H1 (cell line): ENCODE results near the gene GTSF1L. TPM values are rescaled to one million over a fixed set of nuclear protein-coding genes. Genes with fewer than 3 reads are reported as not detected.

ENCODE experiments used
- BRCA1 ChIP-seq: IDR thresholded peaks from 2 replicates; pipeline ENCODE4 v1.6.1; 2012; ENCODE audit warnings: low read depth, low read length, improper control_type of control experiment
- CBX8 ChIP-seq: fragments of 300-800, 300-1000 bp; sonication (generic); IDR thresholded peaks from 2 replicates; pipeline ENCODE4 v1.7.1; 2016; ENCODE audit warnings: low read depth, low read length, borderline replicate concordance
- EGR1 ChIP-seq: IDR thresholded peaks from 2 replicates; pipeline ENCODE4 v1.6.1; 2011; ENCODE audit warnings: low read depth, low read length, borderline replicate concordance
- HDAC6 ChIP-seq: IDR thresholded peaks from one replicate; pipeline ENCODE4 v1.7.1; 2012; ENCODE audit warnings: low read depth, mild to moderate bottlenecking, inconsistent platforms, low read length, moderate library complexity
- RXRA ChIP-seq: IDR thresholded peaks from 2 replicates; pipeline ENCODE4 v1.6.1; 2011; ENCODE audit warnings: low read depth, mild to moderate bottlenecking, low read length, moderate library complexity; ENCODE audit not compliant: insufficient read depth
- SIX5 ChIP-seq: IDR thresholded peaks from 2 replicates; pipeline ENCODE4 v1.6.1; 2011; ENCODE audit warnings: mild to moderate bottlenecking, low read depth, low read length
- SP1 ChIP-seq: IDR thresholded peaks from 2 replicates; pipeline ENCODE4 v1.6.1; 2011; ENCODE audit warnings: low read depth, low read length
- polyA plus RNA-seq, 7 experiments: library from polyadenylated mRNA; depleted of rRNA in 3 of 7; stranded (reverse) in 5 of 7; unstranded in 2 of 7; fragments of >200 nt in 5 of 7; fragments of 200-250 nt in 2 of 7; gene quantifications; 1 replicate in 5 of 7; 2 replicates in 1 of 7; 4 replicates in 1 of 7; pipeline versions ENCODE4 v1.2.1 to v1.2.3, GENCODE V29; 2011 to 2013; ENCODE audit warnings: missing spikeins in 2 of 7, mixed read lengths in 2 of 7
- total RNA-seq: library from RNA; stranded (reverse); fragmentation: NEBNext Ultra II Directional; extraction: Animal tissue kit (Norgen Biotek cat#: 25700); gene quantifications from 2 replicates; pipeline ENCODE4 v1.2.1, GENCODE V29; 2021

The GTSF1L gene
- total and polyA plus RNA-seq, 2 of the 8 experiments (the other 6 are each of a cell fraction or from before 2014, with no cell fraction given) = not detected

DNA sequence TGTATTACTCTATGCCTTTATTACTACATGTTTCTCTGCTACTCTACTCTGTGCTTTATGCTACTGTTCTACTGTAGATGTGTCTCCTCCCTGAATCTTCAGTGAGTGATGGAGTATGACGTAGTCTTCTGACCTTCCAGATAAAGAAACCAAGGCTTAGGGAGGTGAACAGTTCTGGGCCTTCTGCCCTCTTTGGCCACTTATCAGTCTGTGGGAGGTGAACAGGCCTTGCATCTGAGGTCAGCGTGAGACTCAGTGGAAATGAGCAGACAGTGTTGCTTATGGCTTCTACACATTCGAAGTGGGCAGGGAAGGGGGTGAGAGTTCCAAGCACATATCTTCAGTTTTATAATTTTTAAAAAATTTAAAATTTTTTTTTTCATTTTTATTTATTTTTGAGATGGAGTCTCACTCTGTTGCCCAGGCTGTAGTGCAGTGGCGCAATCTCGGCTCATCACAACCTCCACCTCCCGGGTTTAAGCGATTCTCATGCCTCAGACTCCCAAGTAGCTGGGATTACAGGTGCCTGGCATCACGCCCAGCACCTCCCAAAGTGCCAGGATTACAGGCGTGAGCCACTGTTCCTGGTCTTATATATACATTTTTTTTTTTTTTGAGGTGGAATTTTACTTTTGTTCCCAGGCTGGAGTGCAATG is 35.7 kb downstream of the GTSF1L start (continued):
- TF ChIP-seq BRCA1 (no peak), SIX5 (no peak), CBX8 (no peak), RXRA (no peak), EGR1 (no peak), SP1 (no peak), HDAC6 (no peak)
